GM12891 (cell line): ENCODE results near the gene IYD.

ENCODE experiments used
- POLR2A ChIP-seq: IDR thresholded peaks from 2 replicates; pipeline ENCODE4 v1.6.1; 2011; ENCODE audit warnings: low read depth, low read length, control low read depth
- POLR2AphosphoS5 ChIP-seq: IDR thresholded peaks from 2 replicates; pipeline ENCODE4 v1.6.1; 2011; ENCODE audit warnings: low read depth, low read length, control low read depth
- SPI1 ChIP-seq: IDR thresholded peaks from 2 replicates; pipeline ENCODE4 v1.6.1; 2011; ENCODE audit warnings: low read depth, low read length, control low read depth
- TAF1 ChIP-seq: IDR thresholded peaks from 2 replicates; pipeline ENCODE4 v1.6.1; 2011; ENCODE audit warnings: low read depth, low read length, control low read depth

DNA sequence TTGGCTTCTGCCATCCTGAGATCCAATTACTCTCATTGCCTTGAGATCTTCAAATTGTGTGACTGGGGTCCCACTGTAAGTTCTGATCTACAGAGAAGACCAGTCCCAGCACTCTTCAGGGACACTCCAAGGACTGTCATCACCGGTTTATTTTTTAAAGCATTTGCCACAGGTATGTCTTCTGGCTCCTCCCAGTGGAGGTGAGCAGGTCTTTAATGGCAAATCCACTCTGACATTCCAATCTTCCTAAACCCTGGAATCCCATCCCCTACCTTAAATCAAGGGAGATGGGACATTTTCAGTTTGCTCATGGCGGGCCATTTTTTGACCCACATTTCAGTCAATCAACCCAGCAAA is 35.2 kb upstream of the IYD start:
- TF ChIP-seq POLR2A, result no peak
- no peak for TF ChIP-seq SPI1
- no peak for TF ChIP-seq POLR2AphosphoS5
- no peak for TF ChIP-seq TAF1
